ENCODE data around the gene SKP2.
"Not testable (repeated sequence)": the region's sequence is repeated elsewhere in the genome, so short reads cannot be mapped to it uniquely, and the experiment has no call there.

SKP2 gene

GRCh38 chr5:36151434-36152323 is at the start of gene SKP2, which contains the start of gene LMBRD2:
Gene SKP2 (plus strand): TSS chr5:36152111. CDS start chr5:36152263, 152 bp downstream.
Gene LMBRD2 (minus strand): TSS chr5:36151887. CDS start chr5:36143349, 8,538 bp downstream.
- DNase-seq (ENCODE audit: low spot score): peak; percentile 99

DNA sequence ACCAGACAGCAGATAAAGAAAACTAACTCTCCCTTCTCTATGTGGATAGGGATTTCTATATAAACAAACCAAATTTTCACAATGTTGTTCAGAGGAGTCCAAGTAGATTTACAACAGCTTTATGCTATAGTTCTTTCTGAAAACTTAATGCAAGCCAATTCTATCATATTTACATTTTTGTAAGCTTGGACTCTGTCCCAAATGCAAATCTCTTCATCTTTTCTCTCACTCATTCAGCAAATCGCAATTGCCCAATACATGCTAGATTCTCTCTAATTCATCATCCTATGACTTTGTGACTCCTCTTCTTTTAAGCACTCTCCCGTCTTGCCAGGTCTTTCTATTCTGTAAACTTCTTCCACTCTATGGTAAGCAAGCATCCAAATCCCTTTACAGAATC is 46.1 kb upstream of the SKP2 start:
- DNase-seq (ENCODE audit: low spot score): no peak

GRCh38 chr5:36108758-36109460 is 43.0 kb upstream of the SKP2 start:
- no peak for DNase-seq (ENCODE audit: low spot score)

DNA sequence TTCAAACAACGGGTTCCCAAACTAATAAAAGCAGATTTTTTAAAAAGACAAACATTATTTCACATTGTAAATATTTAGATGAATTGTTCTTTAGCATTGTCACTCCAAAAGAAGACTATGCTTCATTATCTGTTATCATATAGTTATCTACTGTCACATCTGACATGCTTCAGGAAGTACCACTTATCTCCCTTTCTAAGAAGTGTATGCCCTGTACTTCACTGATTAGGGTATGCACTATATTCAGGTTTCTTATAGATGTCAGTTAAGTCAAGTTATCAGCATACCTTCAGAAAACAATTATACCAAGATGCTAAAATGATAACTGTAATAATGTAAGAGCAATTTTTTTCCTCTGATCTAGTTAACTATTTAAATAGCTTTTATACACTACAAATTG is 40.7 kb upstream of the SKP2 start:
- DNase-seq (ENCODE audit: low spot score): no peak

- DNase-seq (ENCODE audit: low spot score): no peak
These were observed 26.0 kb upstream of the SKP2 start for GRCh38 chr5:36125868-36126267.

DNA sequence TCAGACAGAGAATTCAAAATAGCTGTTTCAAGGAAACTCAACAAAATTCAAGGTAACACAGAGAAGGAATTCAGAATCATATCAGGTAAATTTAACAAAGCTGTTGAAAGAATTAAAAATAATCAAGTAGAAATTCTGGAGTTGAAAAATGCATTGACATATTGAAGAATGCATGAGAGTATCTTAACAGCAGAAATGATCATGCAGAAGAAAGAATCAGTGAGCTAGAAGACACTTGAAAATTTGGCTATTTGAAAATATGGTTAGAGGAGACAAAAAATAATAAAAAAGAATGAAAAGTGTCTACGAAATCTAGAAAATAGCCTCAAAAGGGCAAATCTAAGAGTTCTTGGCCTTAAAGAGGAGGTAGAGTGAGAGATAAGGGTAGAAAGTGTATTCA is 23.1 kb upstream of the SKP2 start:
- DNase-seq (ENCODE audit: low spot score): no peak

DNA sequence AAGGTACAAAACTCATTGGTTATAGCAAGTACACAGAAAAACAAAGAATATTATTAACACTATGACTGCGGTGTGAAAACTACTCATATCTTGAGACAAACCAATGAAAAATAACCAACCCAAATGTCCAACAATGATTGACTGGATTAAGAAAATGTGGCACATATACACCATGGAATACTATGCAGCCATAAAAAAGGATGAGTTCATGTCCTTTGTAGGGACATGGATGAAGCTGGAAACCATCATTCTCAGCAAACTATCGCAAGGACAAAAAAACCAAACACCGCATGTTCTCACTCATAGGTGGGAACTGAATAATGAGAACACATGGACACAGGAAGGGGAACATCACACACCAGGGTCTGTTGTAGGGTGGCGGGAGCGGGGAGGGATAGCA is 22.2 kb upstream of the SKP2 start:
- not testable (repeated sequence) for DNase-seq (ENCODE audit: low spot score)

DNA sequence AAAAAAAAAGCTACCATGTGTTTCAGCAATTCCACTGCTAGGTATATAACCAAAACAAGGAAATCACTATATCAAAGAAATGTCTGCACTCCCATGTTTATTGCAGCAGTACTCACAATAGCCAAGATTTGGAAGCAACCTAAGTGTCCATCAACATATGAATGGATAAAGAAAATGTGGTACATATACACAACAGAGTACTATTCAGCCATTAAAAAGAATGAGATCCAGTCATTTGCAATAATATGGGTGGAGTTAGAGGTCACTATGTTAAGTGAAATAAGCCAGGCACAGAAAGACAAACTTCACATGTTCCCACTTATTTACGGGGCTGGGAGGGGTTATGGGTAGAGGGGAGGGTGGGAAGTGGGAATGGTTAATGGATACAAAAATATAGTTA is 18.9 kb upstream of the SKP2 start:
- not testable (repeated sequence) for DNase-seq (ENCODE audit: low spot score)

DNA sequence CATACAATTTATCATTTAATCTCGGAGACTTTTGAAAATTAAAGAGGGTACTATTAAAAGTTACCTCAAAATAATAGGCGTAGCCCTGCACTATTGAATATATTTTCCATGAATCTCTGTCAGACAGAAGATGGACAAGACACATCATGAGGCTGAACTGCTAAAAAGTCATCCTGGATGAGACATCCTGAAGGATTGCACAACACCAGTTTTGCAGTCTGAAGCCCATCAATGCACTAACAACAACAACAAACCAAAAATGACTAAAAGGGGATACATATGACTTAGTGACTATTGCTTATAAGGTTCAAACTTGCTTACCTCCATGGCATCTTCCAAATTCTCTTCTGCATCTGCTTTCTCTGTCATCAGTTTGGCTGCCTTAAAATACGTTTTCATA is 15.9 kb upstream of the SKP2 start:
- no peak for DNase-seq (ENCODE audit: low spot score)

- no peak for DNase-seq (ENCODE audit: low spot score)
These were observed 15.3 kb upstream of the SKP2 start for GRCh38 chr5:36136581-36136980.

DNA sequence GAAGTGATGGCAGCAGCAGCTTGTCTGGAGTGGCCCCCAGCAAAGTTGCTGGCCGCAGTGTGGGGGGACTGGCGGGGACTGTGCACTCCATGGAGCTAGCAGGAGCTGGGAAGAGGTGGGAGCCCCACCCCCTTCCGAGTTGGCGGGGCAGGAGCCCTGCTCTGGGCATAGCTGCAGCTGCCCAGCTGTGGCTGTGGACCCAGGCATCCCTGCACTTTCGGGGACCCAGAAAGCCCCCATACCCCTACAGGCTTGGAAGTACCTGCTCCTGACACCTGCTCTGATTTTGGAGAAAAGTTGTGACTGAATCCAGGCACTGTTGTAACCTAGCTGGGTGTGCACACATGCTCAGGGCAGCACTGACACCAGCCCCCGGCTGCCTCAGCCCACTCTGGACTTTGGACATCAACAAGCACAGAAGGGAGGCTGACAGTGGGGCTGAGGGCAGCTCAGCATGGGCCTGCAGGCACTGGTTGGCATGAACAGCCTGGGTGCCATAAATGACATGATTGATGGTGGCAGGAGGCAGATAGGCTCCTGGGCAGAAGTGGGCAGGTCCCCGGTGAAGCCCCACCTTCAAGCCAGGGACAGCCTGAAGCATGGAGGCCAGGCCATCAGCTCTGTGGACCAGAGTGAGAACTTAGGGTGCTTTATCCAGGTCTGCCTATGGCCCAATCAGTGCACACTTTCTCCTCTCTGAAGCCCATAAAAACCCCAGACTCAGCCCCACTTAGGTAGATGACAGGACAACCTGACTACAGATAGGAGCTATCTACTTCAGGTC is 12.8 kb upstream of the SKP2 start:
- DNase-seq (ENCODE audit: low spot score): no peak

DNA sequence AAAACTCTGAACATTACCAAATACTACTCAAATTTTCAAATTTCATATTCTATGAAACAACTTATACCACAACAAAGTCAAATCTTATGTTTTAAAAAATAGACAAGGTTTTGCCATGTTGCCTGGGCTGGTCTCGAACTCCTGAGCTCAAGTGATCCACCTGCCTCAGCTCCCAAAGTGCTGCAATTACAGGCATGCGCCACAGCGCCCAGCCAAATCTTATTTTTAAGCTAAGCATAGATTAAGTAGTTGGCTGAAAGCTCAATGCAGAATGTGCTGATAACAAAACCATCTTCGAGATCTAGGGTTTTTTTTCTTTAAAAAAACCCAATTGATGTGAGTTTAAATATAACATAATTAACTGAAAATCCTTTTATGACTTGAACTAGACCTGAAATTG is 6.6 kb upstream of the SKP2 start:
- DNase-seq (ENCODE audit: low spot score): peak; percentile 11

DNA sequence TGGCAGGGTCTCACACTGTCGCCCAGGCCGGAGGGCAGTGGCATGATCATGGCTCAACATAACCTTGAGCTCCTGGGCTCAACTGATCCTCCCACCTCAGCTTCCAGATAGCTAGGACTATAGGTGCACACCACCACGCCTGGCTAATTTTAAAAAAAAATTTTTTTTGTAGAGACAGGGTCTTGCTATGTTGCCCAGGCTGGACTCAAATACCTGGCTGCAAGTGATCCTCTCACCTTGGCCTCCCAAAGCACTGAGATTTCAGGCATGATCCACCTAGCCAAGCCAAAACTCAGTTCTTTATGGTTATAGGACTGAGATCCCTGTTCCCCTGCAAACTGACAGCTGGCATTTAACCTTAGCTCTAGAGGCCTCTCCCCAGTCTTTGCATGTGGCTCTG is 5.5 kb upstream of the SKP2 start:
- DNase-seq (ENCODE audit: low spot score): no peak

GRCh38 chr5:36147681-36148080 is 4.2 kb upstream of the SKP2 start:
- no peak for DNase-seq (ENCODE audit: low spot score)

GRCh38 chr5:36150676-36151433 is 1.1 kb upstream of the SKP2 start:
- peak; percentile 87 for DNase-seq (ENCODE audit: low spot score)

- DNase-seq (ENCODE audit: low spot score): no peak
These were observed 700 bp downstream of the SKP2 start for GRCh38 chr5:36152324-36153297.

- no peak for DNase-seq (ENCODE audit: low spot score)
These were observed 1.4 kb downstream of the SKP2 start for GRCh38 chr5:36153298-36153677.

GRCh38 chr5:36153726-36154125 is 1.8 kb downstream of the SKP2 start:
- no peak for DNase-seq (ENCODE audit: low spot score)

DNA sequence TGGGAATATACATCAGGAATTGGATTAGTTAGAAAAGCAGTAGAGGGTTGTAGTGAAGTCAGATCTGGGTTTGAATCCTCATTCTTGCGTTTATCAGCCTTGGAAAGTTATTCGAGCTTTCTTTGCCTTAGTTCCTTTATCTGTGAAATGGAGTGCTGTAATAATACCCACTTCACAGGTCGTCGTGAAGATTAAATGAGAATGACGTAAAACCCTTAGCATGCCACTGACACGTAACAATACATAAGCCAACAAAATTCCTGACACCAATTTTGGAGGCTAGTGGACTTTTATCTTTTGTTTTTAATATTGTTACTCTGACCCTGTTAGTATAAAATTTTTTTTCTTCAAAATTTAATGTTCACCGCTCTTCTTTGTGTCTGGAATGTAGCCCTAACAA is 3.4 kb downstream of the SKP2 start:
- no peak for DNase-seq (ENCODE audit: low spot score)

DNA sequence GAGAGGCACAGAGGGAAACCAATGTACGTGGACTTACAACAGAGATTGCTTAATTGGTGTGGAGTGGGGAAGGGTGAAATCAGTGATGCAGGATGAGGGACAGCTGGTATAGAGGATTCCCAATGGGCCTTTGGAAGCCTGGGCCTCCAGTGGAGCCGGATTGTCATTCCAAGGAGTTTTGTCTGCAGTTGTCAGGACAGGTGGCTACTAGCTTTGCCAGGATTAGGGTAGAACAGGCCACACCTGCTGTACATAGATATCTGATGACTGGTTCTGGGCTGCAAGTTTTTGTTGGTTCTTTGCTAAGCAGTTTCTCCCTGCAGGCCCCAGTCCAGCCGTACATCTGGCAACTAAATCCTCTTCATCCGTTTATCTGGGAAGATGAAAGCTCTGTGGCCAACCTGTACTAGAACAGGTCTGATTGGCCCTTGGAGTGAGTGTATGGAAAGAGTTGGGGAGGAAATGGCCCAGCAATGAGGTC is 4.2 kb downstream of the SKP2 start:
- DNase-seq (ENCODE audit: low spot score): no peak

Measured in NAMALWA (cell line).